Hepatocyte (in vitro differentiated cells): ENCODE results near the gene ECSCR.

ENCODE experiments used
- CTCF ChIP-seq: fragments of 200-600 bp; sonication (generic); IDR thresholded peaks from 2 replicates; pipeline ENCODE4 v1.5.1; 2016; ENCODE audit warnings: antibody characterized with exemption, mild to moderate bottlenecking; ENCODE audit not compliant: poor library complexity
- EZH2 ChIP-seq: fragments of 200-600 bp; sonication (generic); IDR thresholded peaks from 2 replicates; pipeline ENCODE4 v1.6.1; 2016; ENCODE audit warnings: antibody characterized with exemption, mild to moderate bottlenecking, borderline replicate concordance
- EZH2phosphoT487 ChIP-seq: fragments of 200-600 bp; sonication (generic); IDR thresholded peaks from one replicate; pipeline ENCODE4 v1.6.1; 2018; ENCODE audit warnings: antibody characterized with exemption, mild to moderate bottlenecking, low read depth, moderate library complexity; ENCODE audit not compliant: unreplicated experiment, severe bottlenecking

GRCh38 chr5:139451878-139452660, 10.5 kb downstream of the ECSCR start:
- TF ChIP-seq CTCF: no peak
- TF ChIP-seq EZH2: no peak
- no peak for TF ChIP-seq EZH2phosphoT487
